HepG2 (cell line): Measurements from ENCODE around the gene PPM1H. TPM values are rescaled to one million over a fixed set of nuclear protein-coding genes. Genes with fewer than 3 reads are reported as not detected.

Experiments used
- ATF1 ChIP-seq: IDR thresholded peaks from 2 replicates; pipeline ENCODE4 v1.6.1; 2016; ENCODE audit warnings: mild to moderate bottlenecking, control low read depth
- CHCHD3 ChIP-seq: sonication (generic); formaldehyde crosslinking; IDR thresholded peaks from 2 replicates; pipeline ENCODE4 v1.8.0; 2022; ENCODE audit warnings: mild to moderate bottlenecking, missing genetic modification reagents, moderate library complexity
- HOXA9 ChIP-seq: sonication (generic); formaldehyde crosslinking; IDR thresholded peaks from 2 replicates; pipeline ENCODE4 v1.8.1; 2022; ENCODE audit warnings: missing genetic modification reagents, mild to moderate bottlenecking, moderate library complexity, borderline replicate concordance
- JUND ChIP-seq: sonication (generic); formaldehyde crosslinking; IDR thresholded peaks from 2 replicates; pipeline ENCODE4 v1.8.0; 2022; ENCODE audit warnings: mild to moderate bottlenecking, missing genetic modification reagents
- KIAA2018 ChIP-seq: sonication (generic); formaldehyde crosslinking; IDR thresholded peaks from 2 replicates; pipeline ENCODE4 v1.5.0; 2020; ENCODE audit warnings: mild to moderate bottlenecking, missing genetic modification reagents, borderline replicate concordance
- KLF9 ChIP-seq: IDR thresholded peaks from 2 replicates; pipeline ENCODE4 v1.6.1; 2016; ENCODE audit warnings: low read depth
- MAZ ChIP-seq, 2 experiments: sonication (generic) in 1 of 2; formaldehyde crosslinking in 1 of 2; IDR thresholded peaks; 2 replicates each; pipeline versions ENCODE4 v1.5.0 to v1.6.1; 2012 to 2020; ENCODE audit warnings: low read depth in 2 of 2, mild to moderate bottlenecking in 2 of 2, borderline replicate concordance in 1 of 2, improper control_type of control experiment in 1 of 2, low read length in 1 of 2, missing genetic modification reagents in 1 of 2, moderate library complexity in 1 of 2
- MLLT10 ChIP-seq: sonication (generic); formaldehyde crosslinking; IDR thresholded peaks from 2 replicates; pipeline ENCODE4 v1.4.0; 2020; ENCODE audit warnings: missing genetic modification reagents
- RAD21 ChIP-seq: fragments of 450-650 bp; formaldehyde crosslinking; IDR thresholded peaks from 2 replicates; pipeline ENCODE4 v1.5.0; 2020; ENCODE audit warnings: mild to moderate bottlenecking
- SAFB2 ChIP-seq: sonication (generic); formaldehyde crosslinking; IDR thresholded peaks from 2 replicates; pipeline ENCODE4 v1.5.1; 2020; ENCODE audit warnings: missing genetic modification reagents, low read depth, mild to moderate bottlenecking, borderline replicate concordance
- SNRNP70 ChIP-seq: fragments of 200-400 bp; formaldehyde crosslinking; IDR thresholded peaks from 2 replicates; pipeline ENCODE4 v1.6.1; 2017; ENCODE audit warnings: mild to moderate bottlenecking, low read depth, low read length, moderate library complexity
- ZBTB3 ChIP-seq: sonication (generic); formaldehyde crosslinking; IDR thresholded peaks from 2 replicates; pipeline ENCODE4 v1.4.0; 2020; ENCODE audit warnings: low read depth, mild to moderate bottlenecking, moderate library complexity, missing genetic modification reagents, borderline replicate concordance
- ZNF280D ChIP-seq: sonication (generic); formaldehyde crosslinking; IDR thresholded peaks from 2 replicates; pipeline ENCODE4 v1.5.1; 2020; ENCODE audit warnings: mild to moderate bottlenecking, missing genetic modification reagents
- ZNF326 ChIP-seq: sonication (generic); formaldehyde crosslinking; IDR thresholded peaks from 2 replicates; pipeline ENCODE4 v1.4.0; 2020; ENCODE audit warnings: missing genetic modification reagents, borderline replicate concordance
- ZNF460 ChIP-seq: sonication (generic); formaldehyde crosslinking; IDR thresholded peaks from 2 replicates; pipeline ENCODE4 v1.5.1; 2020; ENCODE audit warnings: missing genetic modification reagents, mild to moderate bottlenecking, borderline replicate concordance
- ZNF614 ChIP-seq: IDR thresholded peaks from 2 replicates; pipeline ENCODE4 v1.6.1; 2018; ENCODE audit warnings: missing biosample characterization, missing genetic modification reagents, inconsistent platforms, borderline replicate concordance
- ZNF652 ChIP-seq: IDR thresholded peaks from 2 replicates; pipeline ENCODE4 v1.6.1; 2016; ENCODE audit warnings: low read depth, borderline replicate concordance
- ZNF678 ChIP-seq: sonication (generic); formaldehyde crosslinking; IDR thresholded peaks from 2 replicates; pipeline ENCODE4 v1.4.0; 2020; ENCODE audit warnings: mild to moderate bottlenecking, missing genetic modification reagents
- ZSCAN12 ChIP-seq: sonication (generic); formaldehyde crosslinking; IDR thresholded peaks from 2 replicates; pipeline ENCODE4 v1.9.0; 2021; ENCODE audit warnings: mild to moderate bottlenecking, missing genetic modification reagents
- ZSCAN31 ChIP-seq: sonication (generic); formaldehyde crosslinking; IDR thresholded peaks from 2 replicates; pipeline ENCODE4 v1.5.0; 2020; ENCODE audit warnings: low read depth, mild to moderate bottlenecking, missing genetic modification reagents
- polyA plus RNA-seq, 8 experiments: library from polyadenylated mRNA; depleted of rRNA in 3 of 8; stranded (reverse) in 7 of 8; unstranded in 1 of 8; fragments of >200 nt; fragmentation: Illumina TruSeq in 4 of 8; extraction: Trizol in 4 of 8; gene quantifications; 2 replicates each; pipeline versions ENCODE4 v1.2.1 to v1.2.3, GENCODE V29; 2011 to 2016; ENCODE audit warnings: low read depth in 4 of 8, missing spikeins in 1 of 8, mixed read lengths in 1 of 8; ENCODE audit not compliant: insufficient read depth in 1 of 8
- total RNA-seq, 5 experiments: library from RNA; depleted of rRNA; stranded (reverse); fragments of >200 nt; fragmentation: Illumina TruSeq; extraction: Trizol; gene quantifications; 2 replicates each; pipeline ENCODE4 v1.2.3, GENCODE V29; 2016; ENCODE audit warnings: low read depth in 1 of 5

PPM1H gene
- total and polyA plus RNA-seq, 2 of the 13 experiments (the other 11 are each of a cell fraction or from before 2014, with no cell fraction given) = 29.1 to 38.1 TPM

GRCh38 chr12:62635649-62636048 lies 299.3 kb downstream of the PPM1H start (continued):
- TF ChIP-seq SAFB2 (CRISPR knock-in tag) = no peak
- TF ChIP-seq KIAA2018 (CRISPR knock-in tag) = no peak
- TF ChIP-seq SNRNP70 = no peak
- TF ChIP-seq ZNF614 (CRISPR knock-in tag) = no peak
- TF ChIP-seq ZBTB3 (CRISPR knock-in tag) = no peak
- no peak for TF ChIP-seq HOXA9 (CRISPR knock-in tag)
- no peak for TF ChIP-seq ZNF326 (CRISPR knock-in tag)
- TF ChIP-seq KLF9 = no peak
- TF ChIP-seq MAZ (IDR thresholded peaks at IDR 0.05; ENCODE audit: borderline replicate concordance, low read depth, low read length) = no peak
- TF ChIP-seq MAZ (CRISPR knock-in tag; IDR thresholded peaks at IDR 0.05; ENCODE audit: low read depth) = no peak
- TF ChIP-seq ZNF652 (CRISPR knock-in tag) = no peak
- no peak for TF ChIP-seq RAD21 (CRISPR knock-in tag)
- TF ChIP-seq ZNF460 = no peak
- no peak for TF ChIP-seq CHCHD3 (CRISPR knock-in tag)
- TF ChIP-seq ZSCAN31 (CRISPR knock-in tag) = no peak
- no peak for TF ChIP-seq ZNF280D
- no peak for TF ChIP-seq JUND (CRISPR knock-in tag)
- TF ChIP-seq ZNF678 (CRISPR knock-in tag) = no peak
- TF ChIP-seq ZSCAN12 (CRISPR knock-in tag) = no peak
- TF ChIP-seq MLLT10 (CRISPR knock-in tag) = no peak
- no peak for TF ChIP-seq ATF1 (CRISPR knock-in tag)
